Activated CD8-positive, alpha-beta memory T cell treated with anti-CD3 and anti-CD28 coated beads, Interleukin-2, amount 10 ng/mL, durations not matched to agents 7 days and 5 days (primary cell): ENCODE measurements around the gene S100PBP. TPM values are rescaled to one million over a fixed set of nuclear protein-coding genes. Genes with fewer than 3 reads are reported as not detected.
A peak's percentile ranks its signal among the peaks of the same experiment; 100 is the strongest.

Source experiments
- ATAC-seq: fragments of 150-1000 bp; cut with Tn5 transposase; one replicate; pipeline ENCODE4 v1.10.0; 2021; ENCODE audit warnings: moderate library complexity
- CTCF ChIA-PET: fragments of 350-600 bp; sonication (Branson Sonifier 250); formaldehyde crosslinking; loops from one replicate; lab custom pipeline; 2021; ENCODE audit warnings: antibody characterized with exemption; lab: Charles Lee
- DNase-seq: peaks from one replicate; pipeline ENCODE4 v3.0.0-alpha.2; 2020
- H3K27ac Mint-ChIP-seq: one replicate; pipeline ENCODE4 v1.8.0; 2021; ENCODE audit warnings: mild to moderate bottlenecking, mixed read lengths
- H3K27me3 Mint-ChIP-seq: one replicate; pipeline ENCODE4 v1.8.0; 2021; ENCODE audit warnings: mixed read lengths
- H3K36me3 Mint-ChIP-seq: one replicate; pipeline ENCODE4 v1.8.0; 2021; ENCODE audit warnings: mild to moderate bottlenecking, mixed read lengths
- H3K4me1 Mint-ChIP-seq: one replicate; pipeline ENCODE4 v1.8.0; 2021; ENCODE audit warnings: mixed read lengths
- H3K4me3 Mint-ChIP-seq: one replicate; pipeline ENCODE4 v1.8.0; 2021; ENCODE audit warnings: mild to moderate bottlenecking, moderate library complexity, mixed read lengths
- H3K9me3 Mint-ChIP-seq: one replicate; pipeline ENCODE4 v1.8.0; 2022; ENCODE audit warnings: low read depth, mixed read lengths
- total RNA-seq, 2 experiments: library from RNA; stranded (reverse); gene quantifications; one replicate each; pipeline ENCODE4 v1.2.3, GENCODE V29; 2021

The S100PBP gene
- total RNA-seq, 2 experiments from 2014 or later, result 85.3 to 102 TPM

DNA sequence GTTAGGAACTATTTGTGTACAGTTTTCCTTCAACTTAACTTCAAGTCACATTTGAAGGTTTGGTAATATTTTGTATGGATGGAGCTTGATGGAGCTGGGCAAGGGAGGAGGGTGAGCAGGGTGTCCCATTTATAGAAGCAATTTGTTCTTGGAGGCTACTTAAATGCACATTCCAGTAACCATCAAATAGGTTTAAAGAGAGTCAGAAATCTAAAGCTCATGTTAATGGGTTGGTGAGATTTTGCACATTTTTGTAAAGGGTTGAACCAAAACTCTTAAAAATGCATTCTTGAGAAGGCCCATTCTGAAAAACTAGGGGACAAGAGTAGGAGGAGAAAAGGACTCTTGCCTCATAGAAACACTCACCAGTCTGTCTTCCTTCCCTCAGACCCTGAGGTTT lies 43.1 kb downstream of the S100PBP start:
- Mint-ChIP-seq H3K9me3 (no peaks in the 10 kb centered on the region), H3K4me3 (no peak overlapping the region), H3K27ac (no peak overlapping the region), H3K4me1 (no peaks in the 10 kb centered on the region), H3K36me3 (peaks cover 30% of the 10 kb centered on the region), H3K27me3 (no peaks in the 10 kb centered on the region)
- CTCF ChIA-PET, result interaction anchor here (1.2 to 1.7 kb wide), 3 partner anchors 12 to 149 kb away, joined by 3 to 7 read pairs (median 3); no protein-coding TSS in a partner anchor
- ATAC-seq (no peak), DNase-seq (no peak)

DNA sequence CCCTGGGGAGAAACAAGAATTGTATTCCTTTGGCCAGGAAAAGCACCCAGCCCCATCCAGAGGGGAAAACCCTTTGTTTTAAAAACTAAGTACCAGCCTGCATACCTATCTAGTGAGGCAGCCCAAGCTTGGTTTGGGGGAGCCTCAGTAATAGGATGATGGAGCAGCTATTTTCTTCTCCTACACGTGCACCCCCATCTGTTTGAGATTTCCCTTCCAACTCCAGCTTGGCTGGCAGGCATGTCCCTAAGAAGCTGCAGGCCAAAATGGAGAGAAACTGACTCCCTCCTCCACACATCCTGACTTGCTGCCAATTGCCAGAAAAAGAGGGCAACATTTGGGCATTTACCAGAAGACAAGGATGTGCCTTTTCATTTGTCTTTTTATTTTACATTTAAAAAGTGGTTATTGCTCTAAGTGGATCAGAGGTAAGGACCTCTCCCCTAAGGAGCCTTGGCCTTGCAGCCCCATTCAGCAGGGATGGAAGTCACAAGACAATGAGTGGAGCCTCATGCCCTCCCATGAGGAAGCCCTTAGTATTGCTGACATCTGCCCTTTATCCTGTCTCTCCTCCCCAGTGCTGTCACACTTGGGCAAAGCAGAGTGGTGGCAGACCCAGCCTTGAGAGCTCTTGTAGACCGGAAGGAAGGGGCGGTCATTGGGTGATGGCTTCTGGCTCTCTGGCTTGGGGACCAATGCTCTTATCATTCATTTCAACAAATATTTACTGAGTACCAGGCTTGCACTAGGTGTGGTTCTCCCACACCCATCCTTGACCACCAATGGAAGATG lies 44.6 kb downstream of the S100PBP start:
- no peak overlapping the region for H3K27ac Mint-ChIP-seq
- ATAC-seq, result no peak
- DNase-seq, result peak; percentile 23
- H3K9me3 Mint-ChIP-seq, result no peaks in the 10 kb centered on the region
- no peaks in the 10 kb centered on the region for H3K27me3 Mint-ChIP-seq
- CTCF ChIA-PET, result interaction anchor here (0.8 to 1.7 kb wide), 7 partner anchors 10 to 150 kb away, joined by 3 to 5 read pairs (median 3); no protein-coding TSS in a partner anchor
- no peaks in the 10 kb centered on the region for H3K4me1 Mint-ChIP-seq
- peaks cover 20% of the 10 kb centered on the region for H3K36me3 Mint-ChIP-seq
- no peak overlapping the region for H3K4me3 Mint-ChIP-seq

DNA sequence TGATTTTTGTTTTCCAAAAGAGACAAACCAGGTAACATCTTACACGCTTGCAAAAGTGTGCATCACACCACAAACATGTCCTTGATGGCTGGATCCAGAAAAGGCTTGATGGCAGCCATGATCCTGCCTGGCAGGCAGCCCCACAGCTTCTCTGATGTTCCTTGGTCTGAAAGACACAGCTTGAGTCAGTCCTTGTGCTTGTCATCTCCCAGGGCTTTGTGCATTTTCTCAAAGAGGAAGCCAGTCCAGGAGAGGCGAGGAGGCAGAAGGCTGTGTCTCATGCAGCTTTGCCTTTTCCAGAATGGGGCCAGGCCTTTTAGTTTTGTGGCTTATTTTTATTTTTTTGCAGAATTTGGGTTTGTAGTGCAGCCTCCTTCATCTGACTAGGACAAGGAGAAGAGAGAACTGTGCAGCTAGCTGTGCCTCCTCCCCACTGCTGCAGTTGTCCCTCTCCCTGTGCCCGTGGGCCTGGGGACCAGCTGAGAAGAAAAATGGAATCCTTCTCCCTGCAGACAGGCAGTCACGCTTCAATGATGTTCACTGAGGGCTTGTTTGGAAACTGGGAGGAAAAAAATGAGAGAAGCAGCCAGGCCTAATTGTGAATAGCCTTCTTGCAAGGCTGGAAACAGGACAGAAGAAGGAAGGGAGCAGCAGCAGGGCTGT lies 45.9 kb downstream of the S100PBP start:
- CTCF ChIA-PET, result interaction anchor here (0.8 to 1.4 kb wide), 5 partner anchors 9 to 91 kb away, joined by 3 to 5 read pairs (median 3); no protein-coding TSS in a partner anchor
- Mint-ChIP-seq H3K27me3 (no peaks in the 10 kb centered on the region), H3K27ac (no peak overlapping the region), H3K36me3 (peaks cover 17% of the 10 kb centered on the region), H3K4me1 (no peaks in the 10 kb centered on the region), H3K9me3 (no peaks in the 10 kb centered on the region), H3K4me3 (no peak overlapping the region)
- ATAC-seq (no peak), DNase-seq (no peak)

DNA sequence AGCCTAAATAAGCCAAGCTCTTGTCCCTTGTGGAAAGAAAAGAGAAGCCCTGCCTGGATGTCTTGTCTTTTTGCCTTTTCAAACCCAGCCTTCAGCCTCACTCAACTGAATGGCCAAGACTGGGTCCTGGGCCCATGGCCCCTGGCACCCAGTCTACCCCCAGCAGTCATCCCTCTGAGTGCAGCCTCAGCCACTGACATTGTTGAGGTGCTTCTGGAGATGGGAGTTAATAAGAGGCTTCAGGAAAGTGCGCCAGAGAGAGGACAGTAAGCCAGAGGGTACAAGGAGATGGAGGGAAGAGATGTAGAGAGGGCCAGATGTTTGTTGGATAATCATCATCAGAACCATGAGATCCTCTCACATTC lies 46.4 kb downstream of the S100PBP start:
- no peak overlapping the region for H3K27ac Mint-ChIP-seq
- no peaks in the 10 kb centered on the region for H3K27me3 Mint-ChIP-seq
- H3K9me3 Mint-ChIP-seq, result no peaks in the 10 kb centered on the region
- peaks cover 17% of the 10 kb centered on the region for H3K36me3 Mint-ChIP-seq
- DNase-seq (no peak), ATAC-seq (no peak)
- CTCF ChIA-PET, result interaction anchor here (1.2 to 1.4 kb wide), 3 partner anchors 8 to 12 kb away, joined by 3 to 5 read pairs (median 4); no protein-coding TSS in a partner anchor
- no peaks in the 10 kb centered on the region for H3K4me1 Mint-ChIP-seq
- H3K4me3 Mint-ChIP-seq, result no peak overlapping the region

DNA sequence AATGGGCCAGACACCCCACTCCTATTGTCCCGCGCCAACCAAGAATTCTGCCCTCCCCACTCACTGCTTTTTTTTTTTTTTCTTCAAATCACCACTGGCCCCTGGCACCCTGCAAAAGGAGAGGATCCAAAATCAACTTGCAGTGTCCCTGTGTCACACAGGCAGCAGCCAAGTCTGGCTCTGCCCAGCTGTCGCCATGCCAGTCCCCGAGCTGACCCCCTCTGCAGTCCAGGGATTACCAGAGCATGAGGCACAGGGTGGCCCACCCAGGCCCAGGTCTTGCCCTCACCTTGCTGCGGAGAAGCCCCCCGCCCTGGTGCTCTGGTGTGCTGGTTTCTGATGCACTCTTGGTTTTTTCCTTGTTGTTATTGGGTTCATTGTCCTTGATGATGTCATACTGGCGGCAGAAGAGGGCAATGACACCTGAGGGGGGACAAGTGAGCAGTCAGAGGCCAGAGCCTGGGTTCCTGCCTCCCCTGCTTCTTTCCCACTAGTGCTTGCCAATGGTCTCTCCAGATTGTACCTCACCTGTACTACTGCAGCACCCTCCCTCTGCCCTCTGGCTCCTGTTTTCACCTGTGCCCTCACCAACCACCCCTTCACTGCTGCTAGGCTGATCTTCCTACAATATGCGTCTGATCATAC lies 47.0 kb downstream of the S100PBP start:
- CTCF ChIA-PET, result interaction anchor here (1.2 to 1.4 kb wide), 2 partner anchors 10 to 12 kb away, joined by 4 to 5 read pairs; no protein-coding TSS in a partner anchor
- Mint-ChIP-seq H3K36me3 (peaks cover 17% of the 10 kb centered on the region), H3K27ac (no peak overlapping the region), H3K4me1 (no peaks in the 10 kb centered on the region), H3K4me3 (no peak overlapping the region), H3K27me3 (peaks cover 5% of the 10 kb centered on the region), H3K9me3 (no peaks in the 10 kb centered on the region)
- ATAC-seq, result no peak
- no peak for DNase-seq

- ATAC-seq (no peak), DNase-seq (no peak)
- peaks cover 14% of the 10 kb centered on the region for H3K27me3 Mint-ChIP-seq
- peaks cover 2% of the 10 kb centered on the region for H3K4me1 Mint-ChIP-seq
- no peaks in the 10 kb centered on the region for H3K9me3 Mint-ChIP-seq
- H3K36me3 Mint-ChIP-seq, result peaks cover 15% of the 10 kb centered on the region
- CTCF ChIA-PET, result interaction anchor here (1.6 kb wide), 2 partner anchors 10 to 92 kb away, joined by 3 to 4 read pairs; no protein-coding TSS in a partner anchor
- H3K4me3 Mint-ChIP-seq, result no peak overlapping the region
- H3K27ac Mint-ChIP-seq, result no peak overlapping the region
Observed at GRCh38 chr1:32865639-32866405, 48.4 kb downstream of the S100PBP start.

DNA sequence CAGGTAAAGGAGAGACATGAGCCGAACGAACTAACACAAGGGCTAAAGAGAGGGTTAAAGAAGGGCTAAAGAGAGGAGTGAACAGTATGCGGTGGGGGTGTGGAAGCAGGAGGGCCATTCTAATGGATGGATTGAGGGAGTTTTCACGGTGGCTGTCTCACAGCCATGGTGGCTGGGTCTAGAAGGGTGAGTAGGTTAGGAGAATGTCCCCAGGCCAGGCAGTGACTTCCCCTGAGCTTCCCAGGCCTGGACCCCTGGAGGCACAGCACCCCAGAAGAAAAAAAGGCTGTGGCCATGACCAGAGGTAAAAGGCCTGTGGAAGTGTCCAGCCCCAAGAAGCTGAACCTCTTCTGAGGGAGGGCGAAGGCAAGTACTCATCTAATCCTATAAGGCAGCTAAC lies 49.7 kb downstream of the S100PBP start:
- ATAC-seq (no peak), DNase-seq (no peak)
- H3K36me3 Mint-ChIP-seq, result peaks cover 9% of the 10 kb centered on the region
- H3K4me1 Mint-ChIP-seq, result peaks cover 10% of the 10 kb centered on the region
- H3K27me3 Mint-ChIP-seq, result peaks cover 25% of the 10 kb centered on the region
- H3K4me3 Mint-ChIP-seq, result no peak overlapping the region
- H3K27ac Mint-ChIP-seq, result no peak overlapping the region
- no peaks in the 10 kb centered on the region for H3K9me3 Mint-ChIP-seq
- CTCF ChIA-PET, result interaction anchor here (0.6 to 1.6 kb wide), 3 partner anchors 94 to 262 kb away, joined by 3 to 4 read pairs (median 3); no protein-coding TSS in a partner anchor

DNA sequence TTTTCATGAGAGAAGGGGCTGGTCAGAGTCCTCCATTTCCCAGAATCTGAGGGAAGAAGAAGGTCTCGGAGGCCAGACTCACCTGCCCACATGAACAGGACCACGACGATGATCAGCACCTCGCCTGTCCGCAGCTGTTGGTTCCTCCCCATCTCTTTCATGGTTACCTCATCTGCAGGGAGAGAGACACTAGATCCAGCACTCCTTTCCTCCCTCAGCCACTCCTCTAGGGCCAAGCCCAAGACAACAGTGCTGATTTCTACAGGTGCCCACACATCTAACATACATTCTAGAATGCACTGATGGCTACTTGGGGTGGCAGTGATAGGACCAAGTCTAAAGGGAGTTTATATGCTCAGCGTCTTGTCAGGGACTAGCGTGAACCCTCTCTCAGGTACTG lies 50.2 kb downstream of the S100PBP start:
- H3K4me3 Mint-ChIP-seq, result no peak overlapping the region
- peaks cover 7% of the 10 kb centered on the region for H3K36me3 Mint-ChIP-seq
- H3K4me1 Mint-ChIP-seq, result peaks cover 10% of the 10 kb centered on the region
- H3K9me3 Mint-ChIP-seq, result no peaks in the 10 kb centered on the region
- peaks cover 28% of the 10 kb centered on the region for H3K27me3 Mint-ChIP-seq
- CTCF ChIA-PET, result interaction anchor here (0.6 to 1.4 kb wide), 2 partner anchors 156 to 263 kb away, joined by 3 read pairs; no protein-coding TSS in a partner anchor
- DNase-seq (no peak), ATAC-seq (no peak)
- no peak overlapping the region for H3K27ac Mint-ChIP-seq

GRCh38 chr1:32868085-32868484 lies 50.6 kb downstream of the S100PBP start:
- Mint-ChIP-seq H3K9me3 (no peaks in the 10 kb centered on the region), H3K27ac (no peak overlapping the region), H3K4me1 (peaks cover 10% of the 10 kb centered on the region), H3K4me3 (no peak overlapping the region), H3K27me3 (peaks cover 31% of the 10 kb centered on the region), H3K36me3 (peaks cover 3% of the 10 kb centered on the region)
- ATAC-seq (no peak), DNase-seq (no peak)
- CTCF ChIA-PET, result interaction anchor here (0.8 kb wide), 1 partner anchor 188 kb away, joined by 3 read pairs; no protein-coding TSS in a partner anchor

DNA sequence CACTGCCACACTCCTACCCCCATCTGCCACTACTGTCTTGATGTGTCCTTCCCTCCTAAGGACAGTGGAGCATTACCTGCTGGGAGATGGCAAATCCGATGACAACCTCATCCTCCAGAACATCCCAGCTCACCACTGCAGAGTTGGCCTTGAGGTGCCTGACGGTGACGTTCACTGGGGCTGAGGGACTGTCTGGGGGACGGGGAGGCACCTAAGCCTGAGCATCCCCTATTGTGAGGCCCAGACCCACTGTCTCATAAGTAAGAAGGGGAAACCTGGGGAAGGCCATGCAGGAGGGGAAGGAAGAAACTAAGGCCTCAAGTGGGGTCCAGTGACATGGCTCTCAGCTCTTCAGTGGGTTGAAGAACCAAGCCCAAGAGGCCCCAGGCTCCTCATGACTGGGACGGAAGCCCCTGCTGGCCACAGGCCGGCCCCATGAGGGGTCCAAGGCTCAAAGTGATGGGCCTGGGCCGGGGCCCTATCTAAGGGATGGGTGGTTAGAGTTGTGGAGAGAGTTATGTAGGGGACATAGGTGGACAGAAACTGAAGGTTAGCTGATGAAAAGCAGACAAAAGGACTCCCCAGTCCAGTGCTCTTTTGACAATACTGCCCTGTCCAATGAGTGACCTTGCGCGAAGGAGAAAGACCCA lies 51.5 kb downstream of the S100PBP start:
- Mint-ChIP-seq H3K36me3 (peaks cover 3% of the 10 kb centered on the region), H3K4me1 (peaks cover 10% of the 10 kb centered on the region), H3K4me3 (no peak overlapping the region), H3K9me3 (no peaks in the 10 kb centered on the region), H3K27ac (no peak overlapping the region), H3K27me3 (peaks cover 34% of the 10 kb centered on the region)
- ATAC-seq (no peak), DNase-seq (no peak)
- CTCF ChIA-PET, result interaction anchor here (0.8 to 1.8 kb wide), 2 partner anchors 157 to 187 kb away, joined by 3 to 7 read pairs; no protein-coding TSS in a partner anchor

DNA sequence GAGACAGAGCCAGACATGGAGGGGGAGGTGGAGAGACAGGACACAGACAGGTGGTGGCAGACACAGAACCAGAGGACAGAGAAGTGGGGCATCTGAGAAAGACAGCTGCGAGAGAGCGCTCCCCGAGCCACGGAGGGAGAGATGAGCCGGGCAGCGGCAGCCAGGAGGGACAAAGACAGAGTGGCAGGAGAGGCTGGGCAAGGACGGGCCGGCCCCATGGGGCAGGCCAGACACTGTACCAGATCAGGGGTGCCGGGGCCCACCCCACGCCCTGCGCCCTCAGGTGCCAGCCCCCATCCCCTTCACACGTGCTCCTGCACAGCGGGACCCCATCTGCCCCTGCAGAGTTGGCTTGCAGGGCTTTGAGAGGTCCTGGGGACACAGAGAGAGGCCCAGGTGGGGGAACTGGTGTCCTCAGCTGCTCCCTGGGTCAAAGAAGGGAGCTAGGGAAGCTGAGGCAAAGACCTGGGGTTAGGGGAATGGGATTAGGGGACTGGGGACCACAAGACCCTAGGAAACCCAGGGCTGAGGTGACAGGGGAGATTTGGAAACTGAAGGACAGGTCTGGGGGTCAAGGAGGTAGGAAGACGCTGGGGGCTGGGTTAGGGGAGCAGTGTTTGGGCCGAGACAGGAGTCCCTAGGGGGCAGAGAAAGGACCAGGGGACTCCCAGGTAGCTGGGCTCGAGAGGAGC lies 52.6 kb downstream of the S100PBP start:
- DNase-seq, result no peak
- ATAC-seq, result no peak
- Mint-ChIP-seq H3K4me1 (peaks cover 10% of the 10 kb centered on the region), H3K9me3 (no peaks in the 10 kb centered on the region), H3K27me3 (peaks cover 44% of the 10 kb centered on the region), H3K27ac (no peak overlapping the region), H3K36me3 (no peaks in the 10 kb centered on the region), H3K4me3 (no peak overlapping the region)
- CTCF ChIA-PET, result interaction anchor here (1.0 to 1.8 kb wide), 2 partner anchors 21 to 158 kb away, joined by 3 to 7 read pairs; no protein-coding TSS in a partner anchor
